Measurements from ENCODE around the gene UBFD1. TPM values are rescaled to one million over a fixed set of nuclear protein-coding genes. Genes with fewer than 3 reads are reported as not detected.
A peak's percentile ranks its signal among the peaks of the same experiment; 100 is the strongest.
"Not testable (repeated sequence)": the region's sequence is repeated elsewhere in the genome, so short reads cannot be mapped to it uniquely, and the experiment has no call there.

The UBFD1 gene
- total and polyA plus RNA-seq, 2 experiments from 2014 or later: 66.9 to 277 TPM

GRCh38 chr16:23597003-23597756, 39.7 kb downstream of the UBFD1 start:
- DNase-seq (ENCODE audit: low read depth in 1 of 2, low spot score in 1 of 2): peak; percentile 14 to 16

GRCh38 chr16:23607726-23608125, 50.2 kb downstream of the UBFD1 start:
- Histone ChIP-seq H3K9me3 (ENCODE audit: low read depth) (no peaks in the 10 kb centered on the region), H3K4me1 (ENCODE audit: low read depth) (no peaks in the 10 kb centered on the region), H3K4me3 (no peak overlapping the region), H3K27me3 (no peaks in the 10 kb centered on the region), H3K36me3 (peaks cover 29% of the 10 kb centered on the region), H3K27ac (no peak overlapping the region)
- no peak for TF ChIP-seq CTCF (IDR thresholded peaks at IDR 0.05; ENCODE audit: low read depth, low read length)
- DNase-seq (ENCODE audit: low read depth in 1 of 2, low spot score in 1 of 2): peak in 1 of 2 donors; percentile 21

More at GRCh38 chr16:23597003-23597756, 39.7 kb downstream of the UBFD1 start:
- Histone ChIP-seq H3K27ac (no peak overlapping the region), H3K4me3 (no peak overlapping the region), H3K27me3 (no peaks in the 10 kb centered on the region), H3K4me1 (ENCODE audit: low read depth) (peaks cover 13% of the 10 kb centered on the region), H3K36me3 (no peaks in the 10 kb centered on the region), H3K9me3 (ENCODE audit: low read depth) (no peaks in the 10 kb centered on the region)
- no peak for TF ChIP-seq CTCF (IDR thresholded peaks at IDR 0.05; ENCODE audit: low read depth, low read length)

- Histone ChIP-seq H3K36me3 (peaks cover 24% of the 10 kb centered on the region), H3K4me1 (ENCODE audit: low read depth) (no peaks in the 10 kb centered on the region), H3K4me3 (no peak overlapping the region), H3K27me3 (no peaks in the 10 kb centered on the region), H3K27ac (no peak overlapping the region), H3K9me3 (ENCODE audit: low read depth) (no peaks in the 10 kb centered on the region)
- TF ChIP-seq CTCF (IDR thresholded peaks at IDR 0.05; ENCODE audit: low read depth, low read length): no peak
- DNase-seq (ENCODE audit: low read depth in 1 of 2, low spot score in 1 of 2): peak in 1 of 2 donors; percentile 90
These were observed 50.7 kb downstream of the UBFD1 start for GRCh38 chr16:23608194-23608593.

- no peak for DNase-seq (ENCODE audit: low read depth in 1 of 2, low spot score in 1 of 2)
- Histone ChIP-seq H3K9me3 (ENCODE audit: low read depth) (no peaks in the 10 kb centered on the region), H3K27me3 (no peaks in the 10 kb centered on the region), H3K36me3 (peaks cover 22% of the 10 kb centered on the region), H3K4me1 (ENCODE audit: low read depth) (no peaks in the 10 kb centered on the region), H3K4me3 (no peak overlapping the region), H3K27ac (no peak overlapping the region)
- no peak for TF ChIP-seq CTCF (IDR thresholded peaks at IDR 0.05; ENCODE audit: low read depth, low read length)
These were observed 52.4 kb downstream of the UBFD1 start for GRCh38 chr16:23609929-23610328.

GRCh38 chr16:23610905-23611304, 53.4 kb downstream of the UBFD1 start:
- not testable (repeated sequence) for DNase-seq (ENCODE audit: low read depth in 1 of 2, low spot score in 1 of 2); H3K9me3 ChIP-seq (ENCODE audit: low read depth)
- peaks cover 21% of the 10 kb centered on the region for H3K36me3 ChIP-seq

GRCh38 chr16:23611936-23612335, 54.4 kb downstream of the UBFD1 start:
- Histone ChIP-seq H3K36me3 (peaks cover 17% of the 10 kb centered on the region), H3K9me3 (ENCODE audit: low read depth) (no peaks in the 10 kb centered on the region), H3K27me3 (no peaks in the 10 kb centered on the region), H3K27ac (no peak overlapping the region), H3K4me1 (ENCODE audit: low read depth) (no peaks in the 10 kb centered on the region), H3K4me3 (no peak overlapping the region)
- no peak for DNase-seq (ENCODE audit: low read depth in 1 of 2, low spot score in 1 of 2)
- no peak for TF ChIP-seq CTCF (IDR thresholded peaks at IDR 0.05; ENCODE audit: low read depth, low read length)

More at GRCh38 chr16:23610905-23611304, 53.4 kb downstream of the UBFD1 start:
- H3K4me1 ChIP-seq (ENCODE audit: low read depth); H3K27ac ChIP-seq; H3K4me3 ChIP-seq; H3K27me3 ChIP-seq: not testable (repeated sequence)
